Measurements from ENCODE around the gene HOXD4. TPM values are rescaled to one million over a fixed set of nuclear protein-coding genes. Genes with fewer than 3 reads are reported as not detected.

HOXD4 gene
- total RNA-seq, 1 experiment from 2014 or later, result 0.61 TPM

GRCh38 chr2:176166272-176166671, 14.9 kb downstream of the HOXD4 start:
- no peak for DNase-seq (ENCODE audit: low read depth, low spot score)

More at GRCh38 chr2:176166272-176166671, 14.9 kb downstream of the HOXD4 start:
- Histone ChIP-seq H3K36me3 (ENCODE audit: control insufficient read depth in 1 of 2, insufficient read depth in 2 of 2, low read length in 2 of 2) (no peaks in the 10 kb centered on the region), H3K4me2 (ENCODE audit: low read length) (no peak overlapping the region), H3K27me3 (ENCODE audit: insufficient read depth, low read length) (no peaks in the 10 kb centered on the region), H3K4me3 (replicated peaks in 1 of 2; ENCODE audit: low read depth in 1 of 2, low read length in 2 of 2) (no peak overlapping the region), H3K4me1 (ENCODE audit: control insufficient read depth in 1 of 2, insufficient read depth in 2 of 2, low read length in 2 of 2) (no peaks in the 10 kb centered on the region), H3K27ac (ENCODE audit: low read depth, low read length) (no peak overlapping the region), H3K9me3 (ENCODE audit: control insufficient read depth in 1 of 2, insufficient read depth in 1 of 2, low read depth in 1 of 2, low read length in 2 of 2) (no peaks in the 10 kb centered on the region), H4K20me1 (ENCODE audit: insufficient read depth) (no peaks in the 10 kb centered on the region), H2AFZ (ENCODE audit: low read depth, low read length, poor library complexity, severe bottlenecking) (no peak overlapping the region), H3K9me2 (ENCODE audit: insufficient read depth) (no peaks in the 10 kb centered on the region), H3K9ac (ENCODE audit: low read length) (no peak overlapping the region), H3K79me2 (ENCODE audit: insufficient read depth, low read length) (no peaks in the 10 kb centered on the region)
- ChIA-PET POLR2A (no interaction called here), CTCF (interaction anchor here (0.5 kb wide), 1 partner anchor 124 kb away, joined by 3 read pairs; no protein-coding TSS in a partner anchor), RAD21 (ENCODE audit: low non-redundant PET in 1 of 2, low total read pairs in 2 of 2, uncharacterized antibody in 2 of 2, unreplicated experiment in 2 of 2) (no interaction called here)
- no peak for TF ChIP-seq MAX (IDR thresholded peaks at IDR 0.05)
- TF ChIP-seq FOSL1 (IDR thresholded peaks at IDR 0.05; ENCODE audit: low read depth), result no peak
- TF ChIP-seq YY1 (IDR thresholded peaks at IDR 0.05; ENCODE audit: extremely low read depth, insufficient replicate concordance, low read depth, low read length), result no peak
- no peak for TF ChIP-seq REST (IDR thresholded peaks at IDR 0.05; ENCODE audit: low read depth)
- TF ChIP-seq TCF7L2 (IDR thresholded peaks at IDR 0.05; ENCODE audit: borderline replicate concordance, extremely low read depth, insufficient read depth, insufficient read length), result no peak
- TF ChIP-seq ELF1 (IDR thresholded peaks at IDR 0.05; ENCODE audit: borderline replicate concordance, low read depth), result no peak
- no peak for TF ChIP-seq SRF (IDR thresholded peaks at IDR 0.05; ENCODE audit: low read depth)
- no peak for TF ChIP-seq SIN3A (IDR thresholded peaks at IDR 0.05; ENCODE audit: low read depth)
- no TSS peak for BruUV-seq (replicated peaks)
- intact Hi-C loops (cut with micrococcal nuclease), result no loop called here
- ATAC-seq, result no peak
